ENCODE data around the gene CDK6. TPM values are rescaled to one million over a fixed set of nuclear protein-coding genes. Genes with fewer than 3 reads are reported as not detected.

CDK6 gene
- total and polyA plus RNA-seq, 9 of the 15 experiments (the other 6 are each of a cell fraction or from before 2014, with no cell fraction given) = 7.6 to 109 (median 44.4) TPM

GRCh38 chr7:92790992-92791391 is 45.4 kb downstream of the CDK6 start (continued):
- TF ChIP-seq ZNF217 (CRISPR knock-in tag; IDR thresholded peaks at IDR 0.05) (no peak), ZNF239 (CRISPR knock-in tag; IDR thresholded peaks at IDR 0.05) (no peak), PURB (CRISPR knock-in tag; IDR thresholded peaks at IDR 0.05; ENCODE audit: low read depth) (no peak), ARID2 (IDR thresholded peaks at IDR 0.05) (no peak)

- no peak overlapping the region for H3K4me2 ChIP-seq (ENCODE audit: insufficient read depth, low read length)
- no peak overlapping the region for H2AFZ ChIP-seq (ENCODE audit: low read depth, low read length)
- no peak overlapping the region for H3K9ac ChIP-seq (ENCODE audit: insufficient read depth in 1 of 2, low read depth in 2 of 2, low read length in 2 of 2)
- ChIA-PET CTCF (ENCODE audit: low intra/inter-chr PET ratio) (no interaction called here), POLR2A (no interaction called here)
- DNase-seq (ENCODE audit: extremely low read depth in 1 of 4, low spot score in 3 of 4) (peak in 2 of 4 experiments; percentile 21 to 25), ATAC-seq (peak; percentile 61; the same call in 2 of the 3 replicates), FAIRE-seq (peak; percentile 42)
- 69% methylated on average over 1 of the region's 1 CpG for WGBS (ENCODE audit: insufficient coverage, low coverage, missing lambda C conversion rate)
- BruUV-seq (replicated peaks) = no TSS peak
- H3K9me1 ChIP-seq (ENCODE audit: control insufficient read depth, insufficient read depth, low read length) = no peaks in the 10 kb centered on the region
- H3K27ac ChIP-seq (ENCODE audit: extremely low read depth, low read depth, low read length) = no peak overlapping the region
- intact Hi-C loops (cut with micrococcal nuclease) = no loop called here
- H3K27me3 ChIP-seq (ENCODE audit: control insufficient read depth in 2 of 2, insufficient read depth in 2 of 2, low read length in 2 of 2) = no peaks in the 10 kb centered on the region
- H3K4me3 ChIP-seq = no peak overlapping the region
- H3K9me3 ChIP-seq (replicated peaks; ENCODE audit: control insufficient read depth, insufficient read depth, low read depth, low read length) = peaks cover 9% of the 10 kb centered on the region; the same call in 1 of the 2 replicates
- in situ Hi-C loops (cut with MboI) = no loop called here
- H3K4me1 ChIP-seq (replicated peaks in 1 of 2; ENCODE audit: control insufficient read depth in 2 of 2, insufficient read depth in 2 of 2, low read length in 2 of 2) = no peaks in the 10 kb centered on the region; a peak in 1 of 5 replicates
- H3K79me2 ChIP-seq (ENCODE audit: control insufficient read depth, insufficient read depth, low read length) = peaks cover 92% of the 10 kb centered on the region
- no peaks in the 10 kb centered on the region; the same call in 2 of the 3 replicates for H3K36me3 ChIP-seq (ENCODE audit: control insufficient read depth, insufficient read depth, low read length)
- no peaks in the 10 kb centered on the region for H4K20me1 ChIP-seq (replicated peaks; ENCODE audit: control insufficient read depth, insufficient read depth, low read length)
- TF ChIP-seq POLR3G (IDR thresholded peaks at IDR 0.05; ENCODE audit: extremely low read depth, insufficient read length, insufficient replicate concordance) (no peak), ELK1 (CRISPR knock-in tag; IDR thresholded peaks at IDR 0.05) (no peak), KLF16 (IDR thresholded peaks at IDR 0.05) (no peak), ZNF507 (tag; conservative IDR thresholded peaks at IDR 0.05) (no peak), MTA3 (IDR thresholded peaks at IDR 0.05; ENCODE audit: borderline replicate concordance) (0 out of 2 replicates have a peak, but pooled peaks have one; percentile 33), GTF2E2 (tag; IDR thresholded peaks at IDR 0.05) (no peak), CC2D1A (IDR thresholded peaks at IDR 0.05) (peak; percentile 44; the same call in 1 of the 2 replicates), ZNF133 (CRISPR knock-in tag; IDR thresholded peaks at IDR 0.05) (no peak), NFATC3 (IDR thresholded peaks at IDR 0.05) (no peak), KDM1A (IDR thresholded peaks at IDR 0.05) (no peak), ZNF76 (CRISPR knock-in tag; IDR thresholded peaks at IDR 0.05; ENCODE audit: borderline replicate concordance) (no peak)
- TF ChIP-seq, protein P1, sequence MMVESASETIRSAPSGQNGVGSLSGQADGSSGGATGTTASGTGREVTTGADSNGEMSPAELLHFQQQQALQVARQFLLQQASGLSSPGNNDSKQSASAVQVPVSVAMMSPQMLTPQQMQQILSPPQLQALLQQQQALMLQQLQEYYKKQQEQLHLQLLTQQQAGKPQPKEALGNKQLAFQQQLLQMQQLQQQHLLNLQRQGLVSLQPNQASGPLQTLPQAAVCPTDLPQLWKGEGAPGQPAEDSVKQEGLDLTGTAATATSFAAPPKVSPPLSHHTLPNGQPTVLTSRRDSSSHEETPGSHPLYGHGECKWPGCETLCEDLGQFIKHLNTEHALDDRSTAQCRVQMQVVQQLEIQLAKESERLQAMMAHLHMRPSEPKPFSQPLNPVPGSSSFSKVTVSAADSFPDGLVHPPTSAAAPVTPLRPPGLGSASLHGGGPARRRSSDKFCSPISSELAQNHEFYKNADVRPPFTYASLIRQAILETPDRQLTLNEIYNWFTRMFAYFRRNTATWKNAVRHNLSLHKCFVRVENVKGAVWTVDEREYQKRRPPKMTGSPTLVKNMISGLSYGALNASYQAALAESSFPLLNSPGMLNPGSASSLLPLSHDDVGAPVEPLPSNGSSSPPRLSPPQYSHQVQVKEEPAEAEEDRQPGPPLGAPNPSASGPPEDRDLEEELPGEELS (CRISPR knock-in tag; IDR thresholded peaks at IDR 0.05; ENCODE audit: borderline replicate concordance) = no peak
- TF ChIP-seq, protein P2, sequence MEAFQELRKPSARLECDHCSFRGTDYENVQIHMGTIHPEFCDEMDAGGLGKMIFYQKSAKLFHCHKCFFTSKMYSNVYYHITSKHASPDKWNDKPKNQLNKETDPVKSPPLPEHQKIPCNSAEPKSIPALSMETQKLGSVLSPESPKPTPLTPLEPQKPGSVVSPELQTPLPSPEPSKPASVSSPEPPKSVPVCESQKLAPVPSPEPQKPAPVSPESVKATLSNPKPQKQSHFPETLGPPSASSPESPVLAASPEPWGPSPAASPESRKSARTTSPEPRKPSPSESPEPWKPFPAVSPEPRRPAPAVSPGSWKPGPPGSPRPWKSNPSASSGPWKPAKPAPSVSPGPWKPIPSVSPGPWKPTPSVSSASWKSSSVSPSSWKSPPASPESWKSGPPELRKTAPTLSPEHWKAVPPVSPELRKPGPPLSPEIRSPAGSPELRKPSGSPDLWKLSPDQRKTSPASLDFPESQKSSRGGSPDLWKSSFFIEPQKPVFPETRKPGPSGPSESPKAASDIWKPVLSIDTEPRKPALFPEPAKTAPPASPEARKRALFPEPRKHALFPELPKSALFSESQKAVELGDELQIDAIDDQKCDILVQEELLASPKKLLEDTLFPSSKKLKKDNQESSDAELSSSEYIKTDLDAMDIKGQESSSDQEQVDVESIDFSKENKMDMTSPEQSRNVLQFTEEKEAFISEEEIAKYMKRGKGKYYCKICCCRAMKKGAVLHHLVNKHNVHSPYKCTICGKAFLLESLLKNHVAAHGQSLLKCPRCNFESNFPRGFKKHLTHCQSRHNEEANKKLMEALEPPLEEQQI (IDR thresholded peaks at IDR 0.05) = peak; percentile 57; the same call in 1 of the 2 replicates
Measured at GRCh38 chr7:92788559-92789183, 47.7 kb downstream of the CDK6 start.

All from K562 (cell line).